K562 (cell line): ENCODE measurements around the gene PPP1R16B. TPM values are rescaled to one million over a fixed set of nuclear protein-coding genes. Genes with fewer than 3 reads are reported as not detected.
A peak's percentile ranks its signal among the peaks of the same experiment; 100 is the strongest.

Experiments
- ASH1L ChIP-seq: fragments of 450-650 bp; IDR thresholded peaks from 2 replicates; pipeline ENCODE4 v1.6.1; 2018; ENCODE audit warnings: borderline replicate concordance, mild to moderate bottlenecking, low read depth; ENCODE audit not compliant: partially characterized antibody
- CBFA2T3 ChIP-seq: fragments of 450-650 bp; IDR thresholded peaks from 2 replicates; pipeline ENCODE4 v1.6.1; 2017
- CBFB ChIP-seq: sonication (generic); formaldehyde crosslinking; IDR thresholded peaks from 2 replicates; pipeline ENCODE4 v1.4.0; 2020; ENCODE audit warnings: mild to moderate bottlenecking, missing genetic modification reagents
- ETV5 ChIP-seq: sonication (generic); formaldehyde crosslinking; IDR thresholded peaks from 2 replicates; pipeline ENCODE4 v1.4.0; 2020; ENCODE audit warnings: low read depth, mild to moderate bottlenecking, missing genetic modification reagents
- JUND ChIP-seq, 2 experiments: IDR thresholded peaks; 2 replicates in 1 of 2; 3 replicates in 1 of 2; pipeline ENCODE4 v1.6.1; 2011; ENCODE audit warnings: borderline replicate concordance in 2 of 2, low read depth in 2 of 2, low read length in 2 of 2, improper control_type of control experiment in 1 of 2, missing biosample characterization in 1 of 2, missing genetic modification characterization in 1 of 2, missing genetic modification reagents in 1 of 2
- KAT7 ChIP-seq: sonication (generic); formaldehyde crosslinking; IDR thresholded peaks from 2 replicates; pipeline ENCODE4 v1.8.0; 2022; ENCODE audit warnings: missing genetic modification reagents, mild to moderate bottlenecking, borderline replicate concordance
- MEF2A ChIP-seq: IDR thresholded peaks from 2 replicates; pipeline ENCODE4 v1.6.1; 2011; ENCODE audit warnings: low read depth, mild to moderate bottlenecking, low read length, moderate library complexity; ENCODE audit not compliant: control insufficient read depth
- MTA2 ChIP-seq: fragments of 450-650 bp; IDR thresholded peaks from 2 replicates; pipeline ENCODE4 v1.6.1; 2016; ENCODE audit warnings: low read depth
- NCOA2 ChIP-seq, 2 experiments: fragments of 450-650 bp; IDR thresholded peaks; 2 replicates each; pipeline ENCODE4 v1.6.1; 2018; ENCODE audit warnings: mild to moderate bottlenecking in 2 of 2, moderate library complexity in 1 of 2; ENCODE audit not compliant: partially characterized antibody in 2 of 2
- NFATC3 ChIP-seq: fragments of 450-650 bp; IDR thresholded peaks from 2 replicates; pipeline ENCODE4 v1.6.1; 2017; ENCODE audit warnings: mild to moderate bottlenecking
- RBM25 ChIP-seq: fragments of 200-400 bp; formaldehyde crosslinking; IDR thresholded peaks from 2 replicates; pipeline ENCODE4 v1.6.1; 2018; ENCODE audit warnings: low read length, low read depth, moderate library complexity; ENCODE audit not compliant: severe bottlenecking
- SIN3B ChIP-seq: fragments of 450-650 bp; IDR thresholded peaks from 2 replicates; pipeline ENCODE4 v1.6.1; 2017; ENCODE audit warnings: low read depth, mild to moderate bottlenecking, moderate library complexity
- SP1 ChIP-seq: sonication (generic); formaldehyde crosslinking; IDR thresholded peaks from 2 replicates; pipeline ENCODE4 v1.8.1; 2022; ENCODE audit warnings: mild to moderate bottlenecking, missing genetic modification reagents
- YBX1 ChIP-seq: fragments of 450-650 bp; IDR thresholded peaks from 2 replicates; pipeline ENCODE4 v1.7.1; 2016; ENCODE audit warnings: mild to moderate bottlenecking
- ZBTB17 ChIP-seq: fragments of 450-650 bp; formaldehyde crosslinking; IDR thresholded peaks from 2 replicates; pipeline ENCODE4 v1.4.0; 2020; ENCODE audit warnings: mild to moderate bottlenecking
- ZNF121 ChIP-seq: sonication (generic); formaldehyde crosslinking; conservative IDR thresholded peaks from 2 replicates; pipeline ENCODE4 v1.8.0; 2022; ENCODE audit warnings: missing genetic modification reagents
- ZNF324 ChIP-seq: fragments of 250-450 bp; sonication (Bioruptor Pico); IDR thresholded peaks from 2 replicates; pipeline ENCODE4 v1.4.0; 2020; ENCODE audit warnings: mild to moderate bottlenecking
- ZNF830 ChIP-seq: fragments of 250-450 bp; sonication (Bioruptor Pico); IDR thresholded peaks from 2 replicates; pipeline ENCODE4 v1.5.0; 2021; ENCODE audit warnings: mild to moderate bottlenecking
- polyA plus RNA-seq, 8 experiments: library from polyadenylated mRNA; depleted of rRNA in 4 of 8; stranded (reverse) in 5 of 8; unstranded in 3 of 8; fragments of >200 nt; fragmentation: Nextera tagmentation in 2 of 8; fragmentation: Illumina TruSeq in 1 of 8; extraction: Ambion mirVana in 2 of 8; extraction: Trizol in 1 of 8; gene quantifications; 2 replicates each; pipeline versions ENCODE4 v1.2.1 to v1.2.3, GENCODE V29; 2011 to 2014; ENCODE audit warnings: inconsistent platforms in 1 of 8, missing spikeins in 1 of 8
- total RNA-seq, 7 experiments: library from RNA; depleted of rRNA in 6 of 7; stranded (reverse); fragments of >200 nt in 6 of 7; fragmentation: Illumina TruSeq in 2 of 7; extraction: Trizol in 2 of 7; gene quantifications; 2 replicates each; pipeline versions ENCODE4 v1.2.1 to v1.2.3, GENCODE V29; 2011 to 2021; ENCODE audit warnings: low replicate concordance in 1 of 7
- TF ChIP-seq, protein P1 (sequence below), 2 experiments: fragments of 150-350 bp in 1 of 2; IDR thresholded peaks; 2 replicates each; pipeline ENCODE4 v1.6.1; 2012 to 2016; ENCODE audit warnings: low read depth in 2 of 2, low read length in 2 of 2, mild to moderate bottlenecking in 1 of 2, moderate library complexity in 1 of 2
- TF ChIP-seq, protein P2 (sequence below): sonication (generic); formaldehyde crosslinking; IDR thresholded peaks from 2 replicates; pipeline ENCODE4 v1.8.0; 2022; ENCODE audit warnings: mild to moderate bottlenecking, missing genetic modification reagents, borderline replicate concordance
- TF ChIP-seq, protein P3 (sequence below): fragments of 250-450 bp; sonication (Bioruptor Pico); IDR thresholded peaks from 2 replicates; pipeline ENCODE4 v1.8.0; 2021; ENCODE audit warnings: mild to moderate bottlenecking, moderate library complexity

Gene PPP1R16B
- total and polyA plus RNA-seq, 9 of the 15 experiments (the other 6 are each of a cell fraction or from before 2014, with no cell fraction given) = 1.5 to 11.5 (median 6.8) TPM

DNA sequence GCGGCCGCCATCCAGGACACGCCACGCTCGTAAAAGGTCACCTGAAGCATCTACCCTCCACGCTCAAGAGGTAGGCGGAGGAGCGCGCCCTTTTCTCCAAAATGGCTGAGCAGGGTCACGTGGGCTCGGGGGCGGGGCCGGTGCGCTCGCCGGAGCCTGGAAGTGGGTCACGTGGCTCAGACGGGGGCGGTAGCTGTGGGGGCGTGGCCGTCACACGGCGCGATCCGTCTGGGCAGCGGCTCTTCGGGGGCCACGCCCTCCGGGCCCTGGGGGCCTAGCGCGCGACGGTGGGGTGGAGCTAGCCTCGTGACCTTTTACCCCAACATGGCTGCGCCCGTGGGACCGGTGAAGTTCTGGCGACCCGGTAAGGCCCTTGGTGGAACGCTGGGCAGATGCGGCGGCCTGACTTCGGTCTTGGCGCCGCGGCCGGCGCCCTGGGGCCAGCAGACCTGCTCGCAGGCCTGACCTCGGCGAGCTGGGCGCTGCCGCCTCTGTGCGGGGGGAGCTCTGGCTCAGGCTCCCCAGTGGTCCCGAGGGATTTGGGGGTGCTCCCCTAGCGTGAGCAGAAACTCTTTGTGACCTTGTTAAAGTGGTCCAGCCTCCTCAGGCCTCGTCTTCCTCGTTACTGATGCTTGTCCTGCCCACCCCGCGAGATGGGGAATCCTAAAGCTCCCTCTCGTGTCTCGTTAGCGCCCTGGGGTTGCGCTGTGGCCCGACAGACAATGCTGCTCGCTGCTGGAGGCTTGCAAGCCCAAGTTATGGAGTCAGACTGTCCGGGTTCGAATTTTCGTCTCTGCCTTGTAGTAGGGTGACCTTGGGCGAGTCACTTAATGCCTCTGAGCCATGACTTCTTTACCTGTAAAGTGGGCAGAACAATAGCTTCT lies 156.8 kb downstream of the PPP1R16B start, which contains the start of gene DHX35 (continued):
- TF ChIP-seq MEF2A (no peak), ASH1L (no peak), ZNF121 (no peak), RBM25 (no peak), SIN3B (peak; percentile 92), SP1 (peak; percentile 97), KAT7 (CRISPR knock-in tag) (peak; percentile 20; the same call in 1 of the 2 replicates), JUND (IDR thresholded peaks at IDR 0.05; ENCODE audit: borderline replicate concordance, low read depth, low read length) (peak; percentile 25; the same call in 1 of the 2 replicates), JUND (tag; IDR thresholded peaks at IDR 0.05; ENCODE audit: borderline replicate concordance, low read depth, low read length) (no peak; the same call in 2 of the 3 replicates), NCOA2 (IDR thresholded peaks at IDR 0.05; ENCODE audit: partially characterized antibody in 2 of 2) (no peak), ETV5 (CRISPR knock-in tag) (no peak; the same call in none of the 2 replicates), YBX1 (no peak), MTA2 (no peak; the same call in 1 of the 2 replicates), ZNF830 (CRISPR knock-in tag) (no peak), ZBTB17 (CRISPR knock-in tag) (0 out of 2 replicates have a peak, but pooled peaks have one; percentile 21), CBFA2T3 (no peak), ZNF324 (CRISPR knock-in tag) (peak; percentile 35; the same call in 1 of the 2 replicates), CBFB (CRISPR knock-in tag) (no peak), NFATC3 (no peak)
- TF ChIP-seq, protein P1, sequence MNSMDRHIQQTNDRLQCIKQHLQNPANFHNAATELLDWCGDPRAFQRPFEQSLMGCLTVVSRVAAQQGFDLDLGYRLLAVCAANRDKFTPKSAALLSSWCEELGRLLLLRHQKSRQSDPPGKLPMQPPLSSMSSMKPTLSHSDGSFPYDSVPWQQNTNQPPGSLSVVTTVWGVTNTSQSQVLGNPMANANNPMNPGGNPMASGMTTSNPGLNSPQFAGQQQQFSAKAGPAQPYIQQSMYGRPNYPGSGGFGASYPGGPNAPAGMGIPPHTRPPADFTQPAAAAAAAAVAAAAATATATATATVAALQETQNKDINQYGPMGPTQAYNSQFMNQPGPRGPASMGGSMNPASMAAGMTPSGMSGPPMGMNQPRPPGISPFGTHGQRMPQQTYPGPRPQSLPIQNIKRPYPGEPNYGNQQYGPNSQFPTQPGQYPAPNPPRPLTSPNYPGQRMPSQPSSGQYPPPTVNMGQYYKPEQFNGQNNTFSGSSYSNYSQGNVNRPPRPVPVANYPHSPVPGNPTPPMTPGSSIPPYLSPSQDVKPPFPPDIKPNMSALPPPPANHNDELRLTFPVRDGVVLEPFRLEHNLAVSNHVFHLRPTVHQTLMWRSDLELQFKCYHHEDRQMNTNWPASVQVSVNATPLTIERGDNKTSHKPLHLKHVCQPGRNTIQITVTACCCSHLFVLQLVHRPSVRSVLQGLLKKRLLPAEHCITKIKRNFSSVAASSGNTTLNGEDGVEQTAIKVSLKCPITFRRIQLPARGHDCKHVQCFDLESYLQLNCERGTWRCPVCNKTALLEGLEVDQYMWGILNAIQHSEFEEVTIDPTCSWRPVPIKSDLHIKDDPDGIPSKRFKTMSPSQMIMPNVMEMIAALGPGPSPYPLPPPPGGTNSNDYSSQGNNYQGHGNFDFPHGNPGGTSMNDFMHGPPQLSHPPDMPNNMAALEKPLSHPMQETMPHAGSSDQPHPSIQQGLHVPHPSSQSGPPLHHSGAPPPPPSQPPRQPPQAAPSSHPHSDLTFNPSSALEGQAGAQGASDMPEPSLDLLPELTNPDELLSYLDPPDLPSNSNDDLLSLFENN (IDR thresholded peaks at IDR 0.05; ENCODE audit: low read depth in 2 of 2, low read length in 2 of 2) = no peak
- TF ChIP-seq, protein P2, sequence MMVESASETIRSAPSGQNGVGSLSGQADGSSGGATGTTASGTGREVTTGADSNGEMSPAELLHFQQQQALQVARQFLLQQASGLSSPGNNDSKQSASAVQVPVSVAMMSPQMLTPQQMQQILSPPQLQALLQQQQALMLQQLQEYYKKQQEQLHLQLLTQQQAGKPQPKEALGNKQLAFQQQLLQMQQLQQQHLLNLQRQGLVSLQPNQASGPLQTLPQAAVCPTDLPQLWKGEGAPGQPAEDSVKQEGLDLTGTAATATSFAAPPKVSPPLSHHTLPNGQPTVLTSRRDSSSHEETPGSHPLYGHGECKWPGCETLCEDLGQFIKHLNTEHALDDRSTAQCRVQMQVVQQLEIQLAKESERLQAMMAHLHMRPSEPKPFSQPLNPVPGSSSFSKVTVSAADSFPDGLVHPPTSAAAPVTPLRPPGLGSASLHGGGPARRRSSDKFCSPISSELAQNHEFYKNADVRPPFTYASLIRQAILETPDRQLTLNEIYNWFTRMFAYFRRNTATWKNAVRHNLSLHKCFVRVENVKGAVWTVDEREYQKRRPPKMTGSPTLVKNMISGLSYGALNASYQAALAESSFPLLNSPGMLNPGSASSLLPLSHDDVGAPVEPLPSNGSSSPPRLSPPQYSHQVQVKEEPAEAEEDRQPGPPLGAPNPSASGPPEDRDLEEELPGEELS (CRISPR knock-in tag) = 0 out of 2 replicates have a peak, but pooled peaks have one; percentile 62
- TF ChIP-seq, protein P3, sequence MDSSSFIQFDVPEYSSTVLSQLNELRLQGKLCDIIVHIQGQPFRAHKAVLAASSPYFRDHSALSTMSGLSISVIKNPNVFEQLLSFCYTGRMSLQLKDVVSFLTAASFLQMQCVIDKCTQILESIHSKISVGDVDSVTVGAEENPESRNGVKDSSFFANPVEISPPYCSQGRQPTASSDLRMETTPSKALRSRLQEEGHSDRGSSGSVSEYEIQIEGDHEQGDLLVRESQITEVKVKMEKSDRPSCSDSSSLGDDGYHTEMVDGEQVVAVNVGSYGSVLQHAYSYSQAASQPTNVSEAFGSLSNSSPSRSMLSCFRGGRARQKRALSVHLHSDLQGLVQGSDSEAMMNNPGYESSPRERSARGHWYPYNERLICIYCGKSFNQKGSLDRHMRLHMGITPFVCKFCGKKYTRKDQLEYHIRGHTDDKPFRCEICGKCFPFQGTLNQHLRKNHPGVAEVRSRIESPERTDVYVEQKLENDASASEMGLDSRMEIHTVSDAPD (CRISPR knock-in tag) = no peak
